ENCODE data around the gene SEC62.
"Not testable (repeated sequence)": the region's sequence is repeated elsewhere in the genome, so short reads cannot be mapped to it uniquely, and the experiment has no call there.

SEC62 gene

DNA sequence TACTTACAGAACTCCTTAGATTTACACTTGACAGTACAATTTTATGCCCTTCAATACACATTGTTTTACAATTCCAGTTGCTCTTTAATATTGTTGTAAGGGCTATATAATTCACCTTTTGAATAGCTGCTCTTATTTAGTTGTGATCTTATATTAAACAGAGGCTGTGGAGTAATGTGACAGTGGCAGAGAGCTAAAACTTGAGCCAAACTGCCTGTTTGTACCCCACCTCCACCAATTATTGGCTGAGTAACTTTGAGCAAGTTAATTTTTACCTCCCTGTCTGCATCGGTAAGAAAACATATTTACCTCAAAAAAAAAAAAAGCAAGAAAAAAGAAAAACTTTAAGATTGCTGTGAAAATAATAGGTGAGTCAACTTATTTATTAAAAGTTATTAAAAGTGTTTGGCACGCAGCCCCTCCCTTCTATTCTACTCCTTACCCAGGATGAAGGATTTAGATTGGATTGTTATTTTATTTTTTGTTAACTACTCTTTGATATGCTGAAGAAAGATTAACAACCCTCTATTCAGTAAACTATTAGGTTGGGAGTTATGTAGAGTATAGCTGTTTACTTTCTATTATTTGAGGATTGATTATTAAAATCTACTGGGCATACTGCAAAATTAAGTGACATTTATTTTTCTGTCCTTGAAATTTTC is 1.7 kb downstream of the SEC62 start:
- no peak for DNase-seq

DNA sequence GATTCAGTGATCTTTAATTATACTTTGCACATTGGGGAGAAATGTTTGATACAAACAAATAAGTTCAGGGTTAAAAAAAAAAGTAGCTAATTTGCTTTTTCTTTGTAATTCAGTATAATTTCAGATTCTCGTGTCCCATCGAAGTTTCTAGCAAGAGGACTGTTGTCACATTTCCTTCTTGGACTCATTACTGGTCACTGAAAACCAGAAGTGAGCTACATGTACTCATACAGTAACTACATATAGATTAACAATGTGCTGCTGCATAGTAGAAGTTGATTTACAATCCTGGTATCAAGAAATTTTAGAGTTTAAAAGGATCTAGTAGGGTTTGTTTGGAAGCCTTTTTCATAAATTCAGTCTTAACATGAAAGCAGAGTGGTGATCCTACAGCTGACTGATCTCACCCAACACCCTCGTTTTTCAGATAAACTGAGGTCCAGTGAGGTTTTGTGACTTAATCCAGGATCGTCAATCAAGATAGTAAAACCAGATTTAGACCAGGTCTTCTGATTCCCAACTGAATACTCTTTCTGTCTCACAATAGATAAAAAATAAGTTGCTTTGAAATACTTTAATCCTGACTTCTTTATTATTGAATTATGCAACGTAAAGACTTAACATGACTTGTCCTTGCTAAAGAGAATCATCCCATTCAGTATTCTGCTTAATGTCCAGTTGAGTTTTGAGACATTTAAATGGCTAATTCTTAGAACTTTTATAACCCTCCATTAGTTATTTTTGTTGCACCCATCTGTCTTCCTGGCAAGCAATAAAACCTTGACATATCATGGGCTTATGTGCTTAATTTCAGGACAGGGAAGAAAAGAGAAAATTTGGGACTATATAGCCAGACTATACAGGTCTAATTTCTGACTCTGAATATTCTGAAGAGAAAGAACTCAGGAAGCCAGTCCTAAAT is 2.8 kb downstream of the SEC62 start:
- no peak for DNase-seq

DNA sequence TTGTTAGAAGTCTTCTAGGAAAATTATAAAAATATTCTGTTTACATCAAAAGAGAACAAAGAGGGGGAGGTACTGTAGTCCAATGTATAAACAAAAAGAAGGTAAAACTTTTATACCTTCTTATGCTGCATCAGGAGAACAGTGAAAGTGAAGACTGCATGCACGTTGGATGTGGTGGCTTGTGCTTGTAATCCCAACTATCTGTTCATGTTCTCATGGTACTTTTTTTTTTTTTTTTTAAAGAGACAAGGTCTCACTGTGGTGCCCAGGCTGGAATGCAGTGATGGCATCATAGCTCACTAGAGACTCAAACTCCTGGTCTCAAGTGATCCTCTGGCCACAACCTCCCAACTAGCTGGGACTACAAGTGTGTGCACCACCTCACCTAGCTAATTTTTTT is 4.2 kb downstream of the SEC62 start:
- DNase-seq = no peak

DNA sequence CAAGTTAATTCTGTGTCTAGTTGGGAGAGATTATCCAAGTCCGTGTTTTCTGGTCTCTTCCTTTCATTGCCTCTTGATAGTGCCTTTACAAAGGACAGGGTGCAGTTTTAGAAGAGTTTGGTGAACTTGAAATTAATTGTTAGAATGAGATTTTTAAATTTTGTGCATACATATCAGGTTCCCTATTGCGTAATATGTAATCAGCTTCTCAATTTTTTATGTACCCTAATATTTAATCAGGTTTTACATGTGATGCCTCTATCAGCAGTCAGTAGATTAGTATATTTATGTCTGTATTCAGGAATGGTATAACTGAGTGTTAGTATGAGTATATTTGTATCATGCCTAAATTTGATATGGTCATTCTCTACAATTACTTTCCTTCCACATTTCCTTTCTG is 4.9 kb downstream of the SEC62 start:
- DNase-seq = no peak

DNA sequence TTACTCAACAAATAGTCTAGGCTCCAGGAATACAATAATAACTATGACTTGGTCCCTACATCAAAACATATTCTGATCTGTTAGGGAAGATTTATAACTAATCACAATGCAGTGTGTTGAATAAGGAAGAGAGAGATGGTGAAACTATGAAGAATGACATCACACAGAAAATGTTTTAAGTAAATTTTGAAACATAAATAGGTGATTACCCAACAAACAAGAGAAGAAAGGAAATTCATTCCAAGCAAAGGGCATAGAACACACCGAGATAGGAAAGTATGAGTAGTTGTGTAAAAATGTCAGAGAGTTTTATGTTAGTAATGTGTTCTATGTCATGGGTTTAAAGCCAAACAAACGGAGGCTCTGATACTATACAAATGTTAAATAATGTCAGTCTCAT is 13.4 kb downstream of the SEC62 start:
- DNase-seq = no peak

DNA sequence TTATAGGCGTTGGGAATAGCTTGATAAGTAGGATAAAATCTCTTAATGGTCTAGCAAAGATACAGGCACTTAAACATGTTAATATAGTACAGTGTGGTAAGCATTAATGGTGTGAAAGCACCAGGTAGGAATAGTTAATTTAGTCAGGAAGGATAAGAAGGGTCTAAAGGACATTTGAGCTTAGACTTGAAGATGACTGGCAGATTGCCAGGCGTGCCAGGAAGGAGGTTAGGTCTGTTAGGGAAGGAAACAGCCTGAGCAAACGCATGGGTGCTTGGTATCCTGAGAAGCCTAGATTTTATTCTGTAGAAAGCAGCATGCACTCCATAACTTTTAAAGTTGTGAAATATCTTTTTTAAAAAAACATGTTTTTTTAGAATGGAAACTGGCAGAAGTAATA is 17.7 kb downstream of the SEC62 start:
- peak; percentile 6 for DNase-seq

DNA sequence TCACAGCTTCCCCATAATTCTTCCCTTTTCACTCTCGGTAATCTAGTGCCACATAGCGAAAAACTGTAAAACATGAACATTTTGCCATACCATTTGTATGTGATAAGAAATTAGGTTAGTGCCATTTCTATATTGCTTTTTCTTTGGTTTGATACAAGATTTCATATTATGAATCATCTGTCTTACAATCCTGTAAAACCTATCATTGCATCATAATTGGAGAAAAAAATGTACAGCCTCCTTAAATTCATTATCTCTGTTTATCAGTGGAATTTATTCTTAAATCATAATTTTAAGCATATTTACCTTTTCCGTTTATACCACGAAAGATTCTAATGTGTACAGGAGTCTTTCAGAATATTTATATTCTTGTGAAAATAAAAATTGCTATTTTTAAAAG is 23.8 kb downstream of the SEC62 start:
- no peak for DNase-seq

DNA sequence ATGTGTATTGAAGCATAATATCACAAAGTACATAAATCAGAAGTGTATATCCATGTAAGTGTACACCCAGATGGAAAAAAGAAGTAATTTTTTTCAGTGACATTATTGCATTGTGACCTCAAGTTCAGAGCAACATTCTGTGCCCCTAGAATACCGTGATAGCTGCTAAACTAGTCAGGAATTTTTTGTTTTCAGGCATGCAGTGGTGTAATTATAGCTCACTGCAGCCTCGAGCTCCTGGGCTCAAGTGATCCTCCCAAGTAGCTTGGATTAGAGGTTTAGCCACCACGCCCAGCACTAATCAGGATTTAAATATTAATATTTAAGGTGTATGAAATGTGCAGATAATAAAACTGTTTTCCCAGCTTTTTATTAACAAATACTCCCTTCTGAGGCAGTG is 25.5 kb downstream of the SEC62 start:
- DNase-seq = no peak

DNA sequence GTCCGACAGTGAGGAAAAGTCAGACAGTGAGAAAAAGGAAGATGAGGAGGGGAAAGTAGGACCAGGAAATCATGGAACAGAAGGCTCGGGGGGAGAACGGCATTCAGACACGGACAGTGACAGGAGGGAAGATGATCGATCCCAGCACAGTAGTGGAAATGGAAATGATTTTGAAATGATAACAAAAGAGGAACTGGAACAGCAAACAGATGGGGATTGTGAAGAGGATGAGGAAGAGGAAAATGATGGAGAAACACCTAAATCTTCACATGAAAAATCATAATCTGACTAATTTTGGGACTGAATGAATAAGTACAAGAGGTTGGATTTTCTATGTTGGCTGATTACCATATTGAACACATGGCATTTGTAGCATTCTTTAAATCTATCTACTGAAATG is 26.2 kb downstream of the SEC62 start:
- DNase-seq = no peak

DNA sequence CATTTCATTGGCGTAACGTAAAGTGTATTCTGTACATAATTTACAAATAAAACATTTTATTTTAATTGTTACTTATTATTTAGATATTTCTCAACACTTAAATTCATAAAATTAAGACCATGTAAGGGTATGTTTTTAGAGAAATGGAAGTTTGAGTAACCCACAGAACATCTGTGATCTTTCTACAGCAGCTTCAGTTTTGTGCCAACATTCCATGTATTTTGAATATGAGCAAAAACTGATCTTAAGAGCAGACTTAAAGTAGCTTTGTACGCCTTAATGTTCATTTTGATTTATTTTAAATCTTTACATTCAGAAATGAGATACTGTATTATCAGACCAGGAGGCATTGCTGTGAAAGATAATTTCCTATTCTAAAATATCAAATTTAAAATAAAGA is 27.2 kb downstream of the SEC62 start:
- no peak for DNase-seq

DNA sequence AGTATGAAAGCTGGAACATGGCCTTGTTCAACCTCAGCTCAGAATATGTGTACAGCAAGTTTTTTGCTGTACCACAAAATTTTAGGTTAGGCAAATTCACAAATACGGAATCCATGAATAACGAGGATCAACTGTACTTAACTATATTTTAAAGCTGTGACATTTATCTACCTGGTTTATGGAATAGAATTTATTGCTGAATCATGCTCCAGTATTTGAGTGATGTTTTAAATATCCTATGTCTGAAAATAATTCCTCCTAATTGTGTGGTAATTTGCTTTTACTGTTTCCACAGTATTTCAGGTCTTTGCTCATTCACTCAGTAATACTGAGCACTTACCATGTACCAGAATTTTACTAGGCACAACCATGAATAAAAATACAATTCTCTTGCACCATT is 29.5 kb downstream of the SEC62 start:
- no peak for DNase-seq

DNA sequence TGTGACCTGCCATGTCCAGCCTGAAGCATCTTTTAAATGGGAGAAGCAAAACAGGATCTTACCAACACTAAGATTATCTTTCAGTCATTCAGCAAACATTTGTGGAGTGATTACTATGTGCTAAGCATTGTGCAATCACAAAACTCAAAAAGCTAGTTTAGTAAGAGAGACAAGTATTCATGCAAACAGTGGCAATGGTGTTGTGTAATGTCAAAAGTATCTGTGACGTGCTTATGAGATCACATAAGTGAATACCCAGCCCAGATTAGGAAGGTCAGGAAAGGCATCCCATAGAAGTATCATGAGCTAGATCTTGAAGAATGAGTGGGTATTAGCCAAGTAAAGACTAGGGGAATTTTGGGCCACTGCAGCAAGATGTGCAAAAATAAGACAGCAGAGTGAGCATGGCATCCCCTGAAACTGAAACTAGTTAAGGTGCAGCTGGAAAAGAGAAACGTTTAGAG is 32.1 kb downstream of the SEC62 start:
- DNase-seq = no peak

DNA sequence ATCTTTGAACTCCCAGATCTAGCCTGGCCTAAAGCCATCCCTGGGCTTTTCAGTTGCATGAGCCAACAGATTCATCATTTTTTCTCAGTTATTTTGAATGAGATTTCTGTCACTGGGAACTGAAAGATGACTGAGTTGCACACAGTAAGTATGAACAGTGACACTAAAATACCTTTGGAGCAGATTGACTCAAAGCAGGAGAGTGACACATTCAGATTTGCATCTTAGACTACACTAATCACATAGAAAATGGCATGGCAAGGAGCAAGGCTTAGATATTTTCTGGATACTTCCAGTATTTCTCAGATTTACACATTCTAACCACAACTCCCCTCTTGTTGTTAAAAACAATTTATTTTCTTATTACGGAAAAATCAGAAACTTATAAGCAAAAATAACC is 32.8 kb downstream of the SEC62 start:
- no peak for DNase-seq

DNA sequence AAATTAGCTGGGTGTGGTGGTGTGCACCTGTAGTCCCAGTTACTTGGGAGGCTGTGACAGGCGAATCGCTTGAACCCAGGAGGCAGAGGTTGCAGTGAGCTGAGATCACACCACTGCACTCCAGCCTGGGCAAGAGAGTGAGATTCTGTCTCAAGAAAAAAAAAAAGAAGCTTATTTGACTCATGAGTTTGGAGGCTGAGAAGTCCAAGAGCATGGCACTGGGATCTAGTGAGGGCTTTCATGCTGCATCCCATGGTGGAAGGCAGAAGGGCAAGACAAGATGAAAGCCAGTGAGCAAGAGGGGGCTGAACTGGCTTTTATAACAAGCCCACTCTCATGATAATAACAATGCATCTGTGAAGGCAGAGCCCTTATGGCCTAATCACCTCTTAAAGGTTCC is 33.4 kb downstream of the SEC62 start:
- no peak for DNase-seq

DNA sequence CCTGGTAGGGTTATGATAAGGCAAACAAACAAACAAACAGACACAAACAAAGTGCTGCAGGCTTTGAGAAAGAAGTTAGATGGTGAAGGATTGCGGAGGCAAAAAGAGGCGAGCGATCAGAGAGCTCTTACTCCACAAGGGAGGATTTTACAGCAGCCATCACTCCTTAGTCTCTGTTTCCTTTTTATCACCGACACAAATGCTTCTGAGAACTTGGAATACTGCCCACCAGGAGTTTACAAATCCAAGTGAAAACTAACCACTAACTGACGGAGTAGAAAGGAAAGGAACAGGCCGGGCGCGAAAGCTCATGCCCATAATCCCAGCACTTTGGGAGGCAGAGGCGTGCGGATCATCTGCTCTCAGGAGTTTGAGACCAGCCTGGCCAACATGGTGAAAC is 35.6 kb downstream of the SEC62 start:
- DNase-seq = no peak

DNA sequence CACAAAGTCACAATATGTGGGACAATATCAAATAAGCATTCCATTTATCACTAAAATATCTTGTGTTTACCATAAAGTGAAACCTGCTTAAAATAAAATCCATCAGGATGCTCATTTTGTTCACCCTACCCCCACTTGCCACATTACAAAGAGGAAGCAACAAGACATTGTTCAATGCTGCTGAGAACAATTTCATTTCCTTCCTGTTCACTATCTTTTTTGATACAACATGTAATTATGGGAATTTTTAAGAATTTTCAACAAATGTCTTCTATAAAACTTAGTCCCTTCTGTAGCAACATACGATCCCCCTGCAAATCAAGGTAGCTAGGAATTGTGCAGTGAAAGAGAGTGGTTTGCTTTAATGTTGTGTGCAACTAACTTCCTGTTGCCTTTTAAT is 36.3 kb downstream of the SEC62 start:
- DNase-seq = no peak

DNA sequence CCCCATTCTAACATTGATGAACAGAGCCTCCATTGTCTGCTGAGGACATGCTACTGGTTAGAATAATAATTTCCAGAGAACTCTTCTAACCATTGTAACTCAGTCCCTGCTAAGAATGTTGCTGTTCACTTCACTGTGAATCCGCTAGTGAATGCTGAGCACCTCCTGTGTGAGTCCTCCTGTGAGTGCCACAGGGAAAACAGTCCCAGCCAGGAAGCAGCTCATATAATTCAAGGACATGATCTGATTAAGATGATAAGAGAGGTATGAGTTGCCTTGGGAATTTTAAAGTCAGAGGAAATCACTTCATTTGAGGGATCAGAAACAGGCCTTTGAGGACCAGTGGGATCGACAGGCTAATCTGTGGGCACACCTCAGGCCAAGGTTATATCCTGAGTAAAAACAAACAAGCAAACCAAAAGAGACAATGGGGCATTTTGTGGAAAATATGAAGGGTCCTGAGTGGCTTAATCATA is 37.3 kb downstream of the SEC62 start:
- DNase-seq = no peak

DNA sequence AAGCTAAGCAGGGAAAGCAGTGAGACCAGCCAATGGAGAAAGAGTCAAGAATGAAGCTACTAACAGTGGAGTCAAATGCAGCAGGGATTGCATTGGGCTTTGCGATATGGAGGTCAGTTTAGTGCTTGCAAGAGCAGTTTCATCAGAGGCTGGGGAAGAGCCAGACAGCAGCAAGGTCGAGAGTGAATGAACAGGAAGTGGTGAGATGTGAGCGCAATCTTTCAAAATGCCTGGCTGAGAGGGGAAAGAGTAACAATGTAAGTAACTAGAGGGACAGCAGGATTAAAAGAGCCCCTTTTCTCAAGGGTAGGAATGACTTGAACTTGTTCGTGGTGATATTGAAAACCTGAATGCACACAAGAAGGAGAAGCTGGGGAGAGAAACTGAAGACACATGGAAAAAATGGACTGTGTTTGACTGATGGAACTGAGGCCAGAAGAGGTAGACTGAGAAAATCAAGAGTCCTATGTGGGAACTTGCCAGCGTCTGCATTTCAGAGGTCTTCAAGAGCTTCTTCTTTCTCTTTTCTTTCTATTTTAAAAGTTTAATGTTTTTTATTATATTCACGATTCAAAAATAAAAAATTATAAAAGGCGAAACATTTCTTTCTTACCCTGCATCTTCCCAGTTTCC is 40.5 kb downstream of the SEC62 start:
- no peak for DNase-seq

DNA sequence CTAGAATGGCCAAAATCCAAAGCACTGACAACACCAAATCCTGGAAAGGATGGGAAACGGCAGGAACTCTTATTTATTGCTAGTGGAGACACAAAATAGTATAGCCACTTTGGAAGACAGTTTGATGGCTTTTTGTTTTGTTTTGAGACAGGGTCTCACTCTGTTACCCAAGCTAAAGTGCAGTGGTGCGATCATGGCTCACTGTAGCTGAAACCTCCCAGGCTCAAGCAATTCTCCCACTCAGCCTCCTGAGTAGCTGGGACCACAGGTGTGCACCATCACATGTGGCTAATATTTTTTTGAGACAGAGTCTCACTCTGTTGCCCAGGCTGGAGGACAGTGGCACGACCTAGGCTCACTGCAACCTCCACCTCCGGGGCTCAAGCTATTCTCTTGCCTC is 43.9 kb downstream of the SEC62 start:
- DNase-seq = no peak

DNA sequence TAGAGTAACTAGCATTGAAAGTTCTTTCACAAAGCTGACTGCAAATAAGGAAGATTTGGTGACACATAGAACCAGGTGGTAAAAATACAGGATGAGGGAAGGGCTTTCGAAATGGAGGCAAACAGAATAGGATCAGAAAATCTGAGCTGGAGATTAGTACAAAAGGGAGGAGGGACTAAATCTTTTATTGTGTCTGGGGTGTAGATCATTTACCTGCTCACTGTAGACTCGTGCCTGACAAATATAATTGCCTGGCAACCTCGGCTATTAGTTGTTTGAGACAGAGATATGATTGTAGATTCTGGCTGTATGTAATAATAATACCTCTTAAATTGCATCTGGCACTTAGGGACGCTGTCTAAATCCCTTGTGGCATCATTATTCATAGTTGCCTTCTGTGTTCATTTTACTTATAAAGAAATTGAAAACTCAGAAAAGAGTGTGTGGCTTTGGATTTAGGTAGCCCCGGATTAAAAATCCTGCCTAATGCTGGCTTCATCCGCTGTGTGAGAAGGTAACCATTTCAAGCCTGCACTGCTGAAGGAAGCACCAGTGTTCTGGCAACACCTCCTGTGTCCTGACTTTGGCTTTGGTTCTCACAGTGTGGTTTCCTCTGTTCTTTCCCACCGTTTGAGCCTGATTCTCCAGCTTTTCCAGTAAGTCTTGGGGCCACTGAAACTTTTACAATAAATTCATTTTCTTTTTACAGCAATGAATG is 46.2 kb downstream of the SEC62 start:
- DNase-seq = peak; percentile 49

DNA sequence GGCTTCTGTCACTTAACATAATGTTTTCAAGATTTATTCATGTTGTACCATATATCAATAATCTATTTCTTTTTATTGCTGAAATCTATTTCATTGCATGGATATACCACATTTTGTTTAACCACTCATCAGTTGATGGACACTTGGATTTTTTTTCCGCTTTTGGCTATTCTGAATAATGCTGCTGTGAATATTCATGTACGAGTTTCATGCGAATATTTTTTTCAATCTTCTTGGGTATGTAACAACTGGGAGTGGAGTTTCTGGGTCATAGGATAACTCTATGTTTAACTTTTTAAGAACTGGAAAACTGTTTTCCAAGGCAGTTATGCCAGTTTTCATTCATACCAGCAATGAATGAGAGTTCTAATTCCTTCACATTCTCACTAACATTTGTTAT is 49.5 kb downstream of the SEC62 start:
- no peak for DNase-seq

DNA sequence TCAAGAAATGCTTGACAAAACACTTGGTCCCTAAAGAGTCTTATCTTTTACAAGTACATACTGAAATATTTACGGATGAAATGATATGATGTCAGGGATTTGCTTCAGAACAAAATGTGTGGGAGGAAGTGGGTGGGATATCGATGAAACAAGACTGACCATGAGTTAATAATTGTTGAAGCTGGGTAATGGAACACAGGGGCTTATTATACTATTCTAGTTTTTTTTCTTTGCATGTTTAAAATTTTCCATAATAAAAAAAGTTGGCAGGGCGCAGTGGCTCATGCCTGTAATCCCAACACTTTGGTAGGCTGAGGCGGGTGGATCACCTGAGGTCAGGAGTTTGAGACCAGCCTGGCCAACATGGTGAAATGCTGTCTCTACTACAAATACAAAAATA is 52.7 kb downstream of the SEC62 start:
- not testable (repeated sequence) for DNase-seq

DNA sequence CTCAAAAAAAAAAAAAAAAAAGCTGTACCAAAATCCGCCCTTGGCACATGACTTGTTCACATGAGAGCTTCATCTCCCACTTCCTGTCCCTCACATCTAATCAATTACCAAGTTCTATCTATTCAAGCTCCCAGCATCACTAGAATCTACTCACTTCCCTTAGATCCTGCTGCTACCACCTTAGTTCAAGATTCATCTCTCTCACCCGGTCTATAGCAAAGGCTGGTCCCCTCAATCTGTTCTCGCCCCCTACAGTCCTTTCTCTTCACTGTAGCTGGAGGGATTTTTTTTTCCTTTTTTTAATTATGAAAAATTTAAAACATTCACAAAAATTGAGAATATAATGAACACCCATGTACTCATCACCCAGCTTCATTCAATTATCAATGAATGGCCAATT is 54.5 kb downstream of the SEC62 start:
- DNase-seq = no peak

All from NCI-H2171 treated with DMSO at 0.1 percent for 48 hours (cell line).